ENCODE results near the gene PKP4.
A peak's percentile ranks its signal among the peaks of the same experiment; 100 is the strongest.

PKP4 gene

GRCh38 chr2:158489366-158490112 lies 32.8 kb downstream of the PKP4 start:
- no peaks in the 10 kb centered on the region for H3K27me3 ChIP-seq (ENCODE audit: insufficient read depth, poor library complexity, severe bottlenecking)
- no peak overlapping the region for H3K27ac ChIP-seq (ENCODE audit: poor library complexity, severe bottlenecking)
- H3K4me3 ChIP-seq (ENCODE audit: severe bottlenecking): no peak overlapping the region
- 0 out of 2 replicates have a peak, but pooled peaks cover 4% of the 10 kb centered on the region for H3K36me3 ChIP-seq (ENCODE audit: low read depth)
- H3K9me3 ChIP-seq (ENCODE audit: severe bottlenecking): no peaks in the 10 kb centered on the region
- ATAC-seq (ENCODE audit: low read depth): no peak
- TF ChIP-seq CTCF (IDR thresholded peaks at IDR 0.05; ENCODE audit: poor library complexity, severe bottlenecking): no peak
- DNase-seq (ENCODE audit: low spot score): no peak
- H3K4me1 ChIP-seq (ENCODE audit: insufficient read depth, poor library complexity, severe bottlenecking): peaks cover 18% of the 10 kb centered on the region

GRCh38 chr2:158491072-158491471 lies 34.3 kb downstream of the PKP4 start:
- no peak for DNase-seq (ENCODE audit: low spot score)
- H3K27me3 ChIP-seq (ENCODE audit: insufficient read depth, poor library complexity, severe bottlenecking): no peaks in the 10 kb centered on the region
- H3K4me1 ChIP-seq (ENCODE audit: insufficient read depth, poor library complexity, severe bottlenecking): peaks cover 20% of the 10 kb centered on the region
- ATAC-seq (ENCODE audit: low read depth): no peak
- no peak overlapping the region for H3K4me3 ChIP-seq (ENCODE audit: severe bottlenecking)
- H3K27ac ChIP-seq (ENCODE audit: poor library complexity, severe bottlenecking): no peak overlapping the region
- H3K36me3 ChIP-seq (ENCODE audit: low read depth): no peaks in the 10 kb centered on the region
- no peak for TF ChIP-seq CTCF (IDR thresholded peaks at IDR 0.05; ENCODE audit: poor library complexity, severe bottlenecking)
- no peaks in the 10 kb centered on the region for H3K9me3 ChIP-seq (ENCODE audit: severe bottlenecking)

DNA sequence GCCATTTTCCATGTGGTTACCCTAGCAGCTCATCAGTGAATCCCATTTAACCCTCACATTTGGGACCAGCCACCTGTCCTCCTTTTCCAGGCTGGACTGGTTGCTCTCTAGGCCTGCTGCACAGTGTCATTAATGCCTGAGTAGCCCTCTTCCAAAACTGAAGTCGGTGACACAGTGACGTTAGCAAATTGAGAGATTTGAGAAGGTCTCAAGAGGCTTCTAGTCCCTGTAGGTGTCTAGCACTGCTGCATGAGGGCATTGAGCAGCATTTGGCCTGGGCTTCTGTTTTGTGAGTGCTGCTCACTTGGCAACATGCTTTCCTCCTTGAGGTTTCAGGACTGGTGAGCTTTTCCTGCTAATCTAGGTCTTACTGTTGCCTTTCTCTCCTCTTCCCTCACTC lies 36.7 kb downstream of the PKP4 start:
- ATAC-seq (ENCODE audit: low read depth): no peak
- H3K4me3 ChIP-seq (ENCODE audit: severe bottlenecking): no peak overlapping the region
- no peaks in the 10 kb centered on the region for H3K36me3 ChIP-seq (ENCODE audit: low read depth)
- no peak for TF ChIP-seq CTCF (IDR thresholded peaks at IDR 0.05; ENCODE audit: poor library complexity, severe bottlenecking)
- H3K27me3 ChIP-seq (ENCODE audit: insufficient read depth, poor library complexity, severe bottlenecking): no peaks in the 10 kb centered on the region
- no peak overlapping the region for H3K27ac ChIP-seq (ENCODE audit: poor library complexity, severe bottlenecking)
- peaks cover 29% of the 10 kb centered on the region for H3K4me1 ChIP-seq (ENCODE audit: insufficient read depth, poor library complexity, severe bottlenecking)
- no peaks in the 10 kb centered on the region for H3K9me3 ChIP-seq (ENCODE audit: severe bottlenecking)
- no peak for DNase-seq (ENCODE audit: low spot score)

DNA sequence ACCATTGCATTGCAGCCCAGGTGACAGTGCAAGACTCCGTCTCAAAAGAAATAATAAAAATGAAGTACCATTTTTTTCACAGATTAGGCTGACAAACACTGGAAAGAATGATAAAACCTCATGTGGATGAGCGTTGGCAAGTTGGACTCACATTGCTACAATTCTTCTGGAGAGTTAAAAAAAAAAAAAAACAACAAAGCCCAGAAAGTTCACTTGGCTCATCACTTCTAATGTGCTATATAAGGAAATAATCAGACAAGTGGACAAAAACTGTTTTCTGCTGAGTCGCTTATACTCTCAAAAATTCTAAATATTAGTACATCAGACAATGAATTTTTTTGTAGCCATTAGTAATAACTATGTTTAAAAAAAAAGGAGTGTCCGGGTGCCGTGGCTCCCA lies 38.4 kb downstream of the PKP4 start:
- H3K36me3 ChIP-seq (ENCODE audit: low read depth): no peaks in the 10 kb centered on the region
- ATAC-seq (ENCODE audit: low read depth): no peak
- no peaks in the 10 kb centered on the region for H3K9me3 ChIP-seq (ENCODE audit: severe bottlenecking)
- TF ChIP-seq CTCF (IDR thresholded peaks at IDR 0.05; ENCODE audit: poor library complexity, severe bottlenecking): no peak
- no peak for DNase-seq (ENCODE audit: low spot score)
- H3K27me3 ChIP-seq (ENCODE audit: insufficient read depth, poor library complexity, severe bottlenecking): no peaks in the 10 kb centered on the region
- H3K4me1 ChIP-seq (ENCODE audit: insufficient read depth, poor library complexity, severe bottlenecking): peaks cover 29% of the 10 kb centered on the region
- no peak overlapping the region for H3K27ac ChIP-seq (ENCODE audit: poor library complexity, severe bottlenecking)
- no peak overlapping the region for H3K4me3 ChIP-seq (ENCODE audit: severe bottlenecking)

- 0 out of 3 replicates have a peak, but pooled peaks have one; percentile 31 for ATAC-seq (ENCODE audit: low read depth)
- Histone ChIP-seq H3K4me1 (ENCODE audit: insufficient read depth, poor library complexity, severe bottlenecking) (peaks cover 29% of the 10 kb centered on the region), H3K4me3 (ENCODE audit: severe bottlenecking) (no peak overlapping the region), H3K27me3 (ENCODE audit: insufficient read depth, poor library complexity, severe bottlenecking) (no peaks in the 10 kb centered on the region), H3K36me3 (ENCODE audit: low read depth) (no peaks in the 10 kb centered on the region), H3K27ac (ENCODE audit: poor library complexity, severe bottlenecking) (peak overlapping the region; percentile 40), H3K9me3 (ENCODE audit: severe bottlenecking) (no peaks in the 10 kb centered on the region)
- no peak for TF ChIP-seq CTCF (IDR thresholded peaks at IDR 0.05; ENCODE audit: poor library complexity, severe bottlenecking)
- DNase-seq (ENCODE audit: low spot score): no peak
Measured at GRCh38 chr2:158496986-158497385, 40.2 kb downstream of the PKP4 start.

Measured in RWPE2 (cell line).